ENCODE data around the gene CDK18.
A peak's percentile ranks its signal among the peaks of the same experiment; 100 is the strongest.

The CDK18 gene

DNA sequence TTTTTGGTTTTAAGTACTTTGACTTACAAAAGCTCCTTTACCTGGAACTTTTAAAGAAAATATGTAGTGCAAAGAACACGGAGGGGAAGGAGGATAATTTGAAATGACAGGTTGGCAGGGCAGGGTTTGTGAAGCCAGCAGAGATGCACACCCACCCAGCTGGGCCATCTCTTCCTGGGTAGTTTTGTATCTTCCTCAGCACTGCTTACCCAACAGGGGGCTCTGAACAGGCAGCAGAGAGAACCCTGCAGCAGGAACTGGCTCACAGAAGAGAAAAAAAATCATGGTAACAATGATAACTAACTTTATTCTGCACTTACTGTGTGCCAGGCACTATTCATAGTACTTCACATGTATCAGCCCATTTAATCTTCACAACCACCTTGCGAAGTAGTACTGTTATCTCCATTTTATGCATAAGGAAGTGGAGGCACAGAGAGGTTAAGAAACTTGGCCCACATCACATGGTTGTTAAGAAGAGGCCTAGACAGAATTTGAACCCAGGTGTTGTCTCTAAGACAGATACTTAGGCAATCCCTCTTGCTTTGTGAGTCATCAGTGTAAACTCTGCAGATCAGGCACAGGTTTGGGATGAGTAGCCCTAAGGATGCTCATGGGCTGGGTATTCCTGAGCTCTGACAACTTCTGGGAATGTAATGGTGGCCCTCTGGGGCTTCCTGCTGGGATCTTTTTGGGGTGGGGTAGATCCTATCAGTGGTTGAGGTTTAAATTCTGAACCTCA, 66.5 kb downstream of the CDK18 start:
- peak in 1 of 5 experiments; percentile 18 for DNase-seq

DNA sequence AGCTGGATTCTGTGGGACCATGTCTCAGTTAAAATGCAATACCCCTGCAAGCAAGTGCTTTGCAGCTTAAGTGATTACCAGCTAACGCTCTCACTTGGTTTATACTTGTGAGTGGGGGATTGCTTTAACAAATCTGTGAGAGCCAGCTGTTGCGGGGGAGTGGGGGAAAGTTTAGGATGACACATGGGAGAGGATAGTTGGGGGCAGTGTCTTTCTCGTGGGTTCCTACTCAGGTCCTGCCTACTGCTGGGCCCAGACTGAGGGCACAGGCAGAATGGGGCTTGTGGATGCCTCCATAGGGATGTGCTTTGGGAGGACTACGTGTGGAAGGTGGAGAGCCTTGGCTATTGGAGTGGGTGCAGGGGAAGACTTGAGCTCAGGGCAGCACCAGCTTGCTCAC, 67.3 kb downstream of the CDK18 start:
- DNase-seq = no peak

DNA sequence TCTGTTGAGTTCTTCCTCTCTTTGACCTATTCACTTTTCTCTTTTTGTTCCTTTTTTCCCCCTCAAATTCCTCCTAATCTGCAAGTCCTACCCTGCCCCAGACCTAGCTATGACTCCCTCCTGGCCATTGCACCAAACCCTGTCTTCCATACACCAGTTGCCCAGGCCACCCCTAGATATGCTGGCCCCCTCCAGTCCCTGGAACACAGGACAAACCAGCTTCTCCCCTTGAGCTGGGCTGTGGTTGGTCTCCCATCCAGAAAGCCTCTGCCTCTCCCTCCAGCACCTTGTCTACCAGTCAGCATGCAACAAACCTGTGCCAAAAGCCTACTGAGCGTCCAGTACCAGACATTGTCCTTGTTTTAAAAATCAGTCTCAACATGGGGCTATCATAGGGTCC, 68.0 kb downstream of the CDK18 start:
- DNase-seq = no peak

- no peak for DNase-seq
These were observed 70.9 kb downstream of the CDK18 start for GRCh38 chr1:205575294-205575885.

DNA sequence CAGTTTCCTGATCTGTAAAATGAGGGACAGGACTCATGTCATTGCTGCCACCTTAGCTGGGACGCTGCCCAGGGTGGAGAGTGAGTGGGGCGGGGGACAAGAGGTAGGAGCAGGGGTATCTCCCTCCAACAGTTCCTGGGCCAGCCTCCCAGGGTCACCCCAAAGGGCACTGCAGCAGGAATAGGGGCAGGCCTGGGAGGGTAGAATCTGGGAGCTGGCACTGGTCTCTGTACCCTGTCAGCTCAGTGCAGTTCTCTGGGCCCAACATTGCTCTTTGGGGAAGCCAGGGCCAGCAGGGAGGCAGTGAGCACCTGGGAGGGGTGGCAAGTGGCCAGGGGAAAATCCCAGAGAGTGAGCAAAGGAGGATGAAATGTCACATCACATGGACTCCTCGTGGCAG, 71.5 kb downstream of the CDK18 start:
- no peak for DNase-seq

GRCh38 chr1:205576805-205577761, 72.6 kb downstream of the CDK18 start:
- no peak for DNase-seq

- DNase-seq = no peak
These were observed 73.6 kb downstream of the CDK18 start for GRCh38 chr1:205577874-205578658.

GRCh38 chr1:205578780-205579571, 74.5 kb downstream of the CDK18 start:
- no peak for DNase-seq

- DNase-seq = no peak
These were observed 75.2 kb downstream of the CDK18 start for GRCh38 chr1:205579711-205580110.

DNA sequence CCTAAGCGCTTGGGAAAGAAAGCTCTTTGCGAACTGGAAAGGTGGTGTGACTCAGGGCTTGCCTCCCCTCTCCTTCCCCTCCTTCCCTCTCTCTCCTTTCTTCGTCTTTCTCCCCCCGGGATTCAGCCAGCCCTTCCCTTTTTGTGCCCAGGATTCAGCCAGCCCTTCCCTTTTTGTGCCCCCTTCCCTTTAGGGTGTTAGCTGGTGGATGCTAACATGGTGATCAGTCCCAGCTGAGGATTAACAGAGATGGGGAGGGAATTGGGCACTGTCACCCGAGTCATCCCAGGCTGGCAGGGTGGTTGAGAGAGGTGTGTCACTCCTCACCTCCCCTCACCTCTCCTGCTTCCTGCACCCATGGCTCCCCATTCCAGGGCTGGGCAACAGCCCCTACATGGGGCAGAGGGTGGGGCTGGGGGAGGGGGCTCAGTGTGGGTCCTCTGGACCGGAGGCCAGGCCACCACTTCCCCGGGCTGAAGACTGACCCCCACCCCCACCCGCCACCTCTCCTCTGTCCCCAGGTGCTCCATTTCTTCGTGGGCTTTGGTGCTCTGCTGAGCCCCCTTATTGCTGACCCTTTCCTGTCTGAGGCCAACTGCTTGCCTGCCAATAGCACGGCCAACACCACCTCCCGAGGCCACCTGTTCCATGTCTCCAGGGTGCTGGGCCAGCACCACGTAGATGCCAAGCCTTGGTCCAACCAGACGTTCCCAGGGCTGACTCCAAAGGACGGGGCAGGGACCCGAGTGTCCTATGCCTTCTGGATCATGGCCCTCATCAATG, 75.9 kb downstream of the CDK18 start:
- no peak for DNase-seq

DNA sequence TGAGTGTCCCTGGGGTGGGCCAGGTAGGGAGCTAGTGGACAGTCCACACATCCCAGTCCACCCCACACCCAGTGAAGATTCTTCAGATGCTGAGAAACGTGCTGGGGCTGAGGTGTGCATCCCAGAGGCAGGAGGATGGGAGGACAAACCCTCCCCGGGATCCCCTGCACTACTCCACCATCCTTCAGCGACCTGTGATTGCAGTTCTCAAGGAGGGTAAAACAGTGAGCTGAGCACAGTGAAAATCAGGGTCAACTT, 76.4 kb downstream of the CDK18 start:
- no peak for DNase-seq

- DNase-seq = no peak
These were observed 77.0 kb downstream of the CDK18 start for GRCh38 chr1:205581321-205581980.

- DNase-seq = no peak
These were observed 77.6 kb downstream of the CDK18 start for GRCh38 chr1:205582046-205582445.
